A549 (cell line): Measurements from ENCODE around the gene CRYBB1.

ENCODE experiments used
- CHD2 ChIP-seq: fragments of 150-350 bp; IDR thresholded peaks from 2 replicates; pipeline ENCODE4 v1.6.1; 2014; ENCODE audit warnings: low read length; ENCODE audit not compliant: partially characterized antibody
- CTCF ChIP-seq: fragments of >200 bp; sonication (Bioruptor Twin); formaldehyde crosslinking; IDR thresholded peaks from 3 replicates; pipeline ENCODE4 v1.5.1; 2016

GRCh38 chr22:26564672-26565071, 53.2 kb downstream of the CRYBB1 start:
- TF ChIP-seq CHD2 (no peak), CTCF (no peak)
